Neural progenitor cell (in vitro differentiated cells): ENCODE results near the gene ARHGEF4. TPM values are rescaled to one million over a fixed set of nuclear protein-coding genes. Genes with fewer than 3 reads are reported as not detected.

Source experiments
- DNase-seq: peaks from one replicate; pipeline ENCODE4 v3.0.0-alpha.2; 2016; ENCODE audit warnings: low spot score
- H2AFZ ChIP-seq: fragments of 200-600 bp; sonication (generic); replicated peaks from 2 replicates; pipeline ENCODE4 v1.6.1; 2016; ENCODE audit warnings: antibody characterized with exemption
- H3F3A ChIP-seq: fragments of 200-600 bp; sonication (generic); 2 replicates; pipeline ENCODE4 v1.6.1; 2016; ENCODE audit warnings: antibody characterized with exemption, low read depth
- H3K27ac ChIP-seq: fragments of 200-600 bp; sonication (generic); 2 replicates; pipeline ENCODE4 v1.5.1; 2016; ENCODE audit warnings: mild to moderate bottlenecking
- H3K27me3 ChIP-seq: fragments of 200-600 bp; sonication (generic); 2 replicates; pipeline ENCODE4 v1.6.1; 2016; ENCODE audit warnings: mild to moderate bottlenecking, moderate library complexity
- H3K36me3 ChIP-seq: fragments of 200-600 bp; sonication (generic); 2 replicates; pipeline ENCODE4 v1.5.1; 2016
- H3K4me1 ChIP-seq: fragments of 200-600 bp; sonication (generic); 2 replicates; pipeline ENCODE4 v1.6.1; 2016; ENCODE audit warnings: mixed run types
- H3K4me2 ChIP-seq: fragments of 200-600 bp; sonication (generic); 2 replicates; pipeline ENCODE4 v1.6.1; 2016
- H3K4me3 ChIP-seq: fragments of 200-600 bp; sonication (generic); 2 replicates; pipeline ENCODE4 v1.5.1; 2016
- H3K79me2 ChIP-seq: fragments of 200-600 bp; sonication (generic); 2 replicates; pipeline ENCODE4 v1.6.1; 2016; ENCODE audit warnings: low read depth
- H3K9ac ChIP-seq: fragments of 200-600 bp; sonication (generic); 2 replicates; pipeline ENCODE4 v1.6.1; 2016
- H3K9me3 ChIP-seq: fragments of 200-600 bp; sonication (generic); 2 replicates; pipeline ENCODE4 v1.5.1; 2016; ENCODE audit warnings: low read depth
- H4K20me1 ChIP-seq: fragments of 200-600 bp; sonication (generic); 2 replicates; pipeline ENCODE4 v1.6.1; 2016; ENCODE audit warnings: low read depth
- H3K27ac Mint-ChIP-seq: 3 replicates; pipeline ENCODE4 v1.8.0; 2021; ENCODE audit warnings: mixed read lengths
- H3K27me3 Mint-ChIP-seq: 2 replicates; pipeline ENCODE4 v1.8.0; 2022; ENCODE audit warnings: low read depth, mild to moderate bottlenecking, inconsistent platforms, moderate library complexity, mixed read lengths; ENCODE audit not compliant: insufficient read depth
- H3K36me3 Mint-ChIP-seq: 3 replicates; pipeline ENCODE4 v1.8.0; 2021; ENCODE audit warnings: mixed read lengths
- H3K4me1 Mint-ChIP-seq: 3 replicates; pipeline ENCODE4 v1.8.0; 2021; ENCODE audit warnings: mixed read lengths
- H3K4me3 Mint-ChIP-seq: 3 replicates; pipeline ENCODE4 v1.8.0; 2021; ENCODE audit warnings: mild to moderate bottlenecking, moderate library complexity, mixed read lengths
- H3K9me3 Mint-ChIP-seq: 3 replicates; pipeline ENCODE4 v1.8.0; 2020; ENCODE audit warnings: mixed read lengths
- EZH2 ChIP-seq: fragments of 200-600 bp; sonication (generic); IDR thresholded peaks from 2 replicates; pipeline ENCODE4 v1.6.1; 2017; ENCODE audit warnings: antibody characterized with exemption, mild to moderate bottlenecking, moderate library complexity
- EZH2phosphoT487 ChIP-seq: fragments of 200-600 bp; sonication (generic); IDR thresholded peaks from 2 replicates; pipeline ENCODE4 v1.6.1; 2017; ENCODE audit warnings: antibody characterized with exemption
- total RNA-seq: library from RNA; depleted of rRNA; stranded (reverse); fragments of >200 nt; gene quantifications from 2 replicates; pipeline ENCODE4 v1.2.3, GENCODE V29; 2015; ENCODE audit warnings: low replicate concordance
- TF ChIP-seq, protein P1 (sequence below): fragments of 200-600 bp; sonication (generic); IDR thresholded peaks from 2 replicates; pipeline ENCODE4 v1.5.1; 2017; ENCODE audit warnings: antibody characterized with exemption, mild to moderate bottlenecking

Gene ARHGEF4
- total RNA-seq, 1 donor from 2014 or later = 22.8 TPM

DNA sequence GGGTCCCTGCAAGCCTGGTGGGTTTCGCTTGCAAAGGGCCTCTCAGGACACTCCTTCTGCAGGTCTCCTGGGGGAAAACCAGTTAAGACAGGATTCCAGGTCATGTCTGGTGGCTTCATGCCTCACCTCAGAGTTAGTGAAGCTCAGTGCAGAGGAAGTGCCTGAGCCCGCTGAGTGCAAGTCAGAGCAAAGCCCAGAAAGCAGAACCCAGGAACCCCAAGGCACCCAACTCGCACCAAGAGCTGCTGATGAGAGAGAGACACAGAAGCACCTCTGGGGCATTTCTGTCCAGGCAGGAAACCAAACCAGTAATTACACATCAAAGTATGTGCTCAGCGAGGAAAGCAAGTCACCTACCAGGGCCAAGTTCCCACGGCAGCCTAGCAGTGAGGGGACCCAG lies 78.4 kb downstream of the ARHGEF4 start:
- Mint-ChIP-seq H3K4me3 (no peak overlapping the region), H3K27ac (no peak overlapping the region), H3K27me3 (peaks cover 5% of the 10 kb centered on the region)

GRCh38 chr2:130915595-130916437 lies 79.1 kb downstream of the ARHGEF4 start:
- Histone ChIP-seq H4K20me1 (no peaks in the 10 kb centered on the region), H3K27me3 (no peaks in the 10 kb centered on the region), H3K9ac (no peak overlapping the region), H3K4me2 (no peak overlapping the region), H3K4me1 (peaks cover 26% of the 10 kb centered on the region), H3K4me3 (no peak overlapping the region), H3F3A (peaks cover 2% of the 10 kb centered on the region), H3K9me3 (no peaks in the 10 kb centered on the region), H3K36me3 (no peaks in the 10 kb centered on the region), H3K79me2 (no peaks in the 10 kb centered on the region), H3K27ac (no peak overlapping the region), H2AFZ (no peak overlapping the region)
- Mint-ChIP-seq H3K27ac (no peak overlapping the region), H3K4me3 (no peak overlapping the region), H3K9me3 (no peaks in the 10 kb centered on the region), H3K4me1 (peaks cover 1% of the 10 kb centered on the region), H3K27me3 (peaks cover 5% of the 10 kb centered on the region), H3K36me3 (no peaks in the 10 kb centered on the region)
- no peak for DNase-seq
- TF ChIP-seq, protein P1, sequence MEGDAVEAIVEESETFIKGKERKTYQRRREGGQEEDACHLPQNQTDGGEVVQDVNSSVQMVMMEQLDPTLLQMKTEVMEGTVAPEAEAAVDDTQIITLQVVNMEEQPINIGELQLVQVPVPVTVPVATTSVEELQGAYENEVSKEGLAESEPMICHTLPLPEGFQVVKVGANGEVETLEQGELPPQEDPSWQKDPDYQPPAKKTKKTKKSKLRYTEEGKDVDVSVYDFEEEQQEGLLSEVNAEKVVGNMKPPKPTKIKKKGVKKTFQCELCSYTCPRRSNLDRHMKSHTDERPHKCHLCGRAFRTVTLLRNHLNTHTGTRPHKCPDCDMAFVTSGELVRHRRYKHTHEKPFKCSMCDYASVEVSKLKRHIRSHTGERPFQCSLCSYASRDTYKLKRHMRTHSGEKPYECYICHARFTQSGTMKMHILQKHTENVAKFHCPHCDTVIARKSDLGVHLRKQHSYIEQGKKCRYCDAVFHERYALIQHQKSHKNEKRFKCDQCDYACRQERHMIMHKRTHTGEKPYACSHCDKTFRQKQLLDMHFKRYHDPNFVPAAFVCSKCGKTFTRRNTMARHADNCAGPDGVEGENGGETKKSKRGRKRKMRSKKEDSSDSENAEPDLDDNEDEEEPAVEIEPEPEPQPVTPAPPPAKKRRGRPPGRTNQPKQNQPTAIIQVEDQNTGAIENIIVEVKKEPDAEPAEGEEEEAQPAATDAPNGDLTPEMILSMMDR = no peak
- TF ChIP-seq EZH2 (no peak), EZH2phosphoT487 (no peak)

More for the DNA sequence above, 78.4 kb downstream of the ARHGEF4 start:
- peaks cover 33% of the 10 kb centered on the region for H3K4me1 ChIP-seq
- H3F3A ChIP-seq = peaks cover 2% of the 10 kb centered on the region
- no peak overlapping the region for H3K27ac ChIP-seq
- H3K9ac ChIP-seq = no peak overlapping the region
- H3K36me3 ChIP-seq = no peaks in the 10 kb centered on the region
- no peak overlapping the region for H3K4me3 ChIP-seq
- H4K20me1 ChIP-seq = no peaks in the 10 kb centered on the region
- H3K79me2 ChIP-seq = no peaks in the 10 kb centered on the region
- DNase-seq = no peak
- H3K9me3 ChIP-seq = no peaks in the 10 kb centered on the region
- H3K9me3 Mint-ChIP-seq = no peaks in the 10 kb centered on the region
- H3K4me2 ChIP-seq = no peak overlapping the region
- peaks cover 5% of the 10 kb centered on the region for H3K4me1 Mint-ChIP-seq
- no peak overlapping the region for H2AFZ ChIP-seq
- no peaks in the 10 kb centered on the region for H3K27me3 ChIP-seq
- TF ChIP-seq, protein P1 = no peak
- no peaks in the 10 kb centered on the region for H3K36me3 Mint-ChIP-seq

DNA sequence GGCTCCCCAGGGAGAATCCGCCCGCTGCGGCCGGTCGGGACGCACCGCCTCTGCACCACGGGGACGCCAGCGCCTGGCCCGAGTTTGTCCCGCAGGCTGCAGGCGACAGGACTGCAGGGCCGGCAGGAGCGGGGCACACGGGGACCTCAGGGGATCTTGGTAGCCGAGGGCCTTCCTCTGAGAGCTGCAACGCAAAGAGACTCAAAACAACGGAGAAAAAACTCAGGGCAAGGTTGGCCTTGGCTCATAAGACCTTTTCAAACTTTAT lies 79.7 kb downstream of the ARHGEF4 start:
- Histone ChIP-seq H3K4me1 (peaks cover 21% of the 10 kb centered on the region), H3K27me3 (no peaks in the 10 kb centered on the region), H3K4me2 (no peak overlapping the region), H3K79me2 (no peaks in the 10 kb centered on the region), H3F3A (peaks cover 2% of the 10 kb centered on the region), H3K4me3 (no peak overlapping the region), H2AFZ (no peak overlapping the region), H3K9ac (no peak overlapping the region), H4K20me1 (no peaks in the 10 kb centered on the region), H3K36me3 (no peaks in the 10 kb centered on the region), H3K9me3 (no peaks in the 10 kb centered on the region), H3K27ac (no peak overlapping the region)
- peaks cover 5% of the 10 kb centered on the region for H3K27me3 Mint-ChIP-seq
- TF ChIP-seq EZH2 (no peak), EZH2phosphoT487 (no peak)
- no peak overlapping the region for H3K4me3 Mint-ChIP-seq
- no peak overlapping the region for H3K27ac Mint-ChIP-seq
- no peaks in the 10 kb centered on the region for H3K36me3 Mint-ChIP-seq
- H3K4me1 Mint-ChIP-seq = no peaks in the 10 kb centered on the region
- no peaks in the 10 kb centered on the region for H3K9me3 Mint-ChIP-seq
- DNase-seq = no peak

DNA sequence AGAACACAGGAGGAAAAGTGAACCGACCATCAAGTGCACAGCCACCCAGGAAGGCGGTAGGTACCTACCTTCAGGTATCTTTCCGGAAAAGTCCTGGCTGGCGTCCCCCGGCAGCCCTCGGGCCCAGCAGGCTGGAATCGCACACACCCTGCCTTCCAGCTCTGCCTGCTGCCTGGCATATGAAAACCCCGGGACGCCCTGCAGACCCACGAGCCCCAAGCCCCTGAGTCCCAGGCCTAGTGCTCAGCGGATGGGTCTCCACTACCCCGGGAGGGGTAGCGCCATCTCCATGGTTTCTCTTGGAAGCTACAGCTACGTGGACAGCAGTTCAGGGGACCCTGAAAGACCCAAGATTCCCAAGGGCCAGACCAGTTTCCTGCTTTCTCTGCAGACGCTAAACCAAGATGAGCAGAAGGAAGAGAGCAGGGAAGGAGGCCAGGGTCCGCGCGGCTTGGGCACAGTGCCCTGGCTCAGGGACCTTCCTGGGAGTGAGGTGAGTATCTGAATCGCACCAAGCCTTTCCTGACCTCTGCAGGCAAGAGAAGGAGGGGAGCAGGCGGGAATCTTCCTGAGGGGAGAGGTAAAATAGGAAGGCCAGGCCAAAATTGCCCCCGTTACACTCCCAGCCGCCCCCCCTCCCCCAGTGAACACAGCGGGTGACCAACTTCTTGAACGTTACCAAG lies 80.4 kb downstream of the ARHGEF4 start:
- no peak overlapping the region for H3K27ac Mint-ChIP-seq
- H3F3A ChIP-seq = peaks cover 2% of the 10 kb centered on the region
- DNase-seq = no peak
- H3K27ac ChIP-seq = no peak overlapping the region
- H3K4me3 Mint-ChIP-seq = no peak overlapping the region
- no peak overlapping the region for H3K4me3 ChIP-seq
- TF ChIP-seq EZH2phosphoT487 (no peak), EZH2 (no peak)
- TF ChIP-seq, protein P1 = no peak
- H3K79me2 ChIP-seq = no peaks in the 10 kb centered on the region
- H3K36me3 ChIP-seq = no peaks in the 10 kb centered on the region
- H3K4me2 ChIP-seq = no peak overlapping the region
- peaks cover 13% of the 10 kb centered on the region for H3K4me1 ChIP-seq
- no peak overlapping the region for H3K9ac ChIP-seq
- H4K20me1 ChIP-seq = no peaks in the 10 kb centered on the region
- no peaks in the 10 kb centered on the region for H3K9me3 ChIP-seq
- H3K9me3 Mint-ChIP-seq = no peaks in the 10 kb centered on the region
- H3K27me3 Mint-ChIP-seq = peaks cover 5% of the 10 kb centered on the region
- no peaks in the 10 kb centered on the region for H3K36me3 Mint-ChIP-seq
- H3K27me3 ChIP-seq = no peaks in the 10 kb centered on the region
- no peaks in the 10 kb centered on the region for H3K4me1 Mint-ChIP-seq
- H2AFZ ChIP-seq = no peak overlapping the region
